K562 (cell line): ENCODE data around the gene GOLT1A. TPM values are rescaled to one million over a fixed set of nuclear protein-coding genes. Genes with fewer than 3 reads are reported as not detected.

Source experiments
- ARNT ChIP-seq, 2 experiments: fragments of 450-650 bp; IDR thresholded peaks; 2 replicates each; pipeline ENCODE4 v1.6.1; 2016; ENCODE audit warnings: mild to moderate bottlenecking in 1 of 2
- BCOR ChIP-seq: fragments of 450-650 bp; IDR thresholded peaks from 2 replicates; pipeline ENCODE4 v1.6.1; 2016
- CBFA2T2 ChIP-seq: fragments of 450-650 bp; conservative IDR thresholded peaks from 2 replicates; pipeline ENCODE4 v1.6.1; 2017; ENCODE audit warnings: mild to moderate bottlenecking
- CCAR2 ChIP-seq: fragments of 200-400 bp; formaldehyde crosslinking; IDR thresholded peaks from 2 replicates; pipeline ENCODE4 v1.6.1; 2017; ENCODE audit warnings: mild to moderate bottlenecking, low read depth, low read length
- CREB1 ChIP-seq, 2 experiments: sonication (generic) in 1 of 2; formaldehyde crosslinking in 1 of 2; IDR thresholded peaks; 2 replicates each; pipeline versions ENCODE4 v1.6.1 to v1.8.0; 2012 to 2022; ENCODE audit warnings: inconsistent platforms in 1 of 2, mild to moderate bottlenecking in 1 of 2, missing genetic modification reagents in 1 of 2, moderate library complexity in 1 of 2
- DMBX1 ChIP-seq: fragments of 250-450 bp; sonication (Bioruptor Pico); IDR thresholded peaks from 2 replicates; pipeline ENCODE4 v1.8.0; 2022; ENCODE audit warnings: inconsistent platforms, mild to moderate bottlenecking, moderate library complexity, borderline replicate concordance
- EP300 ChIP-seq: IDR thresholded peaks from 2 replicates; pipeline ENCODE4 v1.6.1; 2012; ENCODE audit warnings: low read length, improper control_type of control experiment
- FOSL1 ChIP-seq: fragments of 200-800 bp; sonication (Bioruptor generic); conservative IDR thresholded peaks from 2 replicates; pipeline ENCODE4 v1.6.1; 2016; ENCODE audit warnings: missing genetic modification characterization, missing compliant biosample characterization
- FOXJ3 ChIP-seq: sonication (generic); formaldehyde crosslinking; IDR thresholded peaks from 2 replicates; pipeline ENCODE4 v1.4.0; 2020; ENCODE audit warnings: mild to moderate bottlenecking, missing genetic modification reagents
- FOXM1 ChIP-seq, 2 experiments: fragments of 450-650 bp in 1 of 2; sonication (generic) in 1 of 2; formaldehyde crosslinking in 1 of 2; IDR thresholded peaks; 2 replicates each; pipeline versions ENCODE4 v1.6.1 to v1.9.0; 2017 to 2022; ENCODE audit warnings: low read depth in 2 of 2, mild to moderate bottlenecking in 2 of 2, missing genetic modification reagents in 1 of 2, moderate library complexity in 1 of 2
- GATA2 ChIP-seq: sonication (generic); formaldehyde crosslinking; IDR thresholded peaks from 2 replicates; pipeline ENCODE4 v1.4.0; 2020; ENCODE audit warnings: mild to moderate bottlenecking, missing genetic modification reagents
- GTF2B ChIP-seq: IDR thresholded peaks from 2 replicates; pipeline ENCODE4 v1.6.1; 2011; ENCODE audit not compliant: insufficient read length; ENCODE audit errors: extremely low read depth
- HEY1 ChIP-seq: fragments of 250-450 bp; sonication (Bioruptor Pico); IDR thresholded peaks from 2 replicates; pipeline ENCODE4 v1.5.0; 2020; ENCODE audit warnings: mild to moderate bottlenecking, moderate library complexity, borderline replicate concordance
- HMBOX1 ChIP-seq: sonication (generic); IDR thresholded peaks from 2 replicates; pipeline ENCODE4 v1.6.1; 2016
- KLF16 ChIP-seq: IDR thresholded peaks from 2 replicates; pipeline ENCODE4 v1.6.1; 2016; ENCODE audit warnings: antibody characterized with exemption
- LEF1 ChIP-seq: fragments of 450-650 bp; IDR thresholded peaks from 2 replicates; pipeline ENCODE4 v1.6.1; 2016; ENCODE audit warnings: mild to moderate bottlenecking
- MTA2 ChIP-seq: fragments of 450-650 bp; IDR thresholded peaks from 2 replicates; pipeline ENCODE4 v1.6.1; 2016; ENCODE audit warnings: low read depth
- NFE2 ChIP-seq: IDR thresholded peaks from 2 replicates; pipeline ENCODE4 v1.6.1; 2014; ENCODE audit warnings: antibody characterized with exemption, low read depth
- PHB2 ChIP-seq: fragments of 450-650 bp; IDR thresholded peaks from 2 replicates; pipeline ENCODE4 v1.6.1; 2017; ENCODE audit warnings: low read depth
- PML ChIP-seq: IDR thresholded peaks from 2 replicates; pipeline ENCODE4 v1.6.1; 2012; ENCODE audit warnings: low read length, inconsistent platforms
- RCOR1 ChIP-seq, 2 experiments: IDR thresholded peaks; 2 replicates each; pipeline ENCODE4 v1.6.1; 2012; ENCODE audit warnings: low read depth in 2 of 2, low read length in 2 of 2, borderline replicate concordance in 1 of 2, improper control_type of control experiment in 1 of 2
- RHOXF2B ChIP-seq: fragments of 250-450 bp; sonication (Bioruptor Pico); conservative IDR thresholded peaks from 2 replicates; pipeline ENCODE4 v1.5.1; 2021
- SIN3B ChIP-seq: fragments of 450-650 bp; IDR thresholded peaks from 2 replicates; pipeline ENCODE4 v1.6.1; 2017; ENCODE audit warnings: low read depth, mild to moderate bottlenecking, moderate library complexity
- SMAD4 ChIP-seq: fragments of 250-450 bp; sonication (Bioruptor Pico); conservative IDR thresholded peaks from 2 replicates; pipeline ENCODE4 v1.8.0; 2021; ENCODE audit warnings: inconsistent platforms, mild to moderate bottlenecking, moderate library complexity
- SMARCE1 ChIP-seq: fragments of 450-650 bp; IDR thresholded peaks from 2 replicates; pipeline ENCODE4 v1.7.1; 2016; ENCODE audit warnings: mild to moderate bottlenecking
- SPI1 ChIP-seq: IDR thresholded peaks from 2 replicates; pipeline ENCODE4 v1.6.1; 2011; ENCODE audit warnings: low read depth, low read length, control low read depth, borderline replicate concordance
- STAT5A ChIP-seq: IDR thresholded peaks from 2 replicates; pipeline ENCODE4 v1.6.1; 2012; ENCODE audit warnings: low read length, inconsistent platforms, borderline replicate concordance
- ZBTB26 ChIP-seq: fragments of 450-650 bp; formaldehyde crosslinking; IDR thresholded peaks from 2 replicates; pipeline ENCODE4 v1.4.0; 2022; ENCODE audit warnings: missing genetic modification characterization
- ZEB2 ChIP-seq: fragments of 450-650 bp; IDR thresholded peaks from 2 replicates; pipeline ENCODE4 v1.6.1; 2016
- ZNF324 ChIP-seq: fragments of 250-450 bp; sonication (Bioruptor Pico); IDR thresholded peaks from 2 replicates; pipeline ENCODE4 v1.4.0; 2020; ENCODE audit warnings: mild to moderate bottlenecking
- ZSCAN32 ChIP-seq: fragments of 450-650 bp; formaldehyde crosslinking; IDR thresholded peaks from 2 replicates; pipeline ENCODE4 v1.4.0; 2020; ENCODE audit warnings: mild to moderate bottlenecking, moderate library complexity
- polyA plus RNA-seq, 8 experiments: library from polyadenylated mRNA; depleted of rRNA in 4 of 8; stranded (reverse) in 5 of 8; unstranded in 3 of 8; fragments of >200 nt; fragmentation: Nextera tagmentation in 2 of 8; fragmentation: Illumina TruSeq in 1 of 8; extraction: Ambion mirVana in 2 of 8; extraction: Trizol in 1 of 8; gene quantifications; 2 replicates each; pipeline versions ENCODE4 v1.2.1 to v1.2.3, GENCODE V29; 2011 to 2014; ENCODE audit warnings: inconsistent platforms in 1 of 8, missing spikeins in 1 of 8
- total RNA-seq, 7 experiments: library from RNA; depleted of rRNA in 6 of 7; stranded (reverse); fragments of >200 nt in 6 of 7; fragmentation: Illumina TruSeq in 2 of 7; extraction: Trizol in 2 of 7; gene quantifications; 2 replicates each; pipeline versions ENCODE4 v1.2.1 to v1.2.3, GENCODE V29; 2011 to 2021; ENCODE audit warnings: low replicate concordance in 1 of 7

GOLT1A gene
- total and polyA plus RNA-seq, 9 of the 15 experiments (the other 6 are each of a cell fraction or from before 2014, with no cell fraction given) = not detected

DNA sequence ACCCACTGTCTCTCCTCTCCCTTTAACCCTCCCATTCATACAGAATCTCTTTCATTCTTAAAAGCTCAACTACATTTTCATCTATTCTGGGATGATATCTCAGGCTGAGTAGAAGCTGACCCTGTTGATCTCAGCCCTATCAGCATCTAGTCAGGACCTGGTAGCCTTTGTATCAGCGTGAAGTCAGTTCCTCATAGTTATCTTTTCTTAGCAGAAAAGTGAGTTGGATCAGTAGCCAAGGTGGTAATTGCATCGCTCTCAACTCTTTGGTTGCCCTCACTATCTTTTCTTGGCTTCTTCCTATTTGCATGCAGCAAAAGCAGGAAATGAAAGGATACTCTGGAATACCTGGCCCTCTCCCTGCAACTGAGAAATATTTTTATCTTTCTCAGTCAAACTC lies 13.6 kb upstream of the GOLT1A start (continued):
- TF ChIP-seq ZBTB26 (CRISPR knock-in tag) (no peak), BCOR (no peak; the same call in 1 of the 2 replicates), FOSL1 (peak; percentile 77), HEY1 (CRISPR knock-in tag) (0 out of 2 replicates have a peak, but pooled peaks have one; percentile 49), PHB2 (0 out of 2 replicates have a peak, but pooled peaks have one; percentile 58), DMBX1 (CRISPR knock-in tag) (no peak), SIN3B (no peak), RCOR1 (IDR thresholded peaks at IDR 0.05; ENCODE audit: borderline replicate concordance in 1 of 2, low read depth in 2 of 2, low read length in 2 of 2) (peak in 1 of 2 experiments; percentile 59; a peak in 2 of 4 replicates), EP300 (peak; percentile 78), RHOXF2B (no peak), ARNT (IDR thresholded peaks at IDR 0.05) (0 out of 4 replicates have a peak, but pooled peaks of 1 of the 2 experiments have one; percentile 36), MTA2 (peak; percentile 78), SPI1 (peak; percentile 79), KLF16 (peak; percentile 94), CCAR2 (no peak), PML (peak; percentile 90), FOXJ3 (CRISPR knock-in tag) (no peak), STAT5A (peak; percentile 74), LEF1 (no peak), ZEB2 (peak; percentile 78), GTF2B (no peak), HMBOX1 (peak; percentile 90), NFE2 (0 out of 2 replicates have a peak, but pooled peaks have one; percentile 1), FOXM1 (IDR thresholded peaks at IDR 0.05; ENCODE audit: low read depth) (peak; percentile 50), FOXM1 (CRISPR knock-in tag; IDR thresholded peaks at IDR 0.05; ENCODE audit: low read depth) (no peak), CBFA2T2 (peak; percentile 89), CREB1 (IDR thresholded peaks at IDR 0.05) (peak; percentile 11; the same call in 1 of the 2 replicates), CREB1 (CRISPR knock-in tag; IDR thresholded peaks at IDR 0.05) (no peak), ZNF324 (CRISPR knock-in tag) (no peak), ZSCAN32 (CRISPR knock-in tag) (no peak), GATA2 (peak; percentile 91), SMARCE1 (peak; percentile 48; the same call in 1 of the 2 replicates), SMAD4 (peak; percentile 56)
